H9 (cell line): ENCODE data around the gene STK32B. TPM values are rescaled to one million over a fixed set of nuclear protein-coding genes. Genes with fewer than 3 reads are reported as not detected.

Experiments
- DNase-seq: peaks from one replicate; pipeline ENCODE4 v3.0.0-alpha.2; 2017
- H2AFZ ChIP-seq: one replicate; pipeline ENCODE4 v1.6.1; 2013; ENCODE audit warnings: mild to moderate bottlenecking, low read length, control low read depth, moderate library complexity
- H2AK5ac ChIP-seq: 2 replicates; pipeline ENCODE4 v1.6.1; 2013; ENCODE audit warnings: low read length, control low read depth, mixed read lengths; ENCODE audit not compliant: insufficient read length
- H2BK120ac ChIP-seq: one replicate; pipeline ENCODE4 v1.6.1; 2013; ENCODE audit warnings: low read depth, mild to moderate bottlenecking, low read length, control low read depth, inconsistent platforms; ENCODE audit not compliant: poor library complexity, severe bottlenecking
- H2BK12ac ChIP-seq: 2 replicates; pipeline ENCODE4 v1.6.1; 2013; ENCODE audit warnings: low read length, control low read depth, mixed read lengths, low read depth; ENCODE audit not compliant: insufficient read length
- H2BK15ac ChIP-seq: 2 replicates; pipeline ENCODE4 v1.6.1; 2013; ENCODE audit warnings: low read depth, low read length, control low read depth
- H2BK20ac ChIP-seq: one replicate; pipeline ENCODE4 v1.6.1; 2013; ENCODE audit warnings: low read depth, mild to moderate bottlenecking, low read length, control low read depth, inconsistent platforms; ENCODE audit not compliant: poor library complexity, severe bottlenecking
- H2BK5ac ChIP-seq: 2 replicates; pipeline ENCODE4 v1.6.1; 2013; ENCODE audit warnings: low read length, control low read depth, mixed read lengths; ENCODE audit not compliant: insufficient read length
- H3K14ac ChIP-seq: 2 replicates; pipeline ENCODE4 v1.6.1; 2013; ENCODE audit warnings: low read length, control low read depth; ENCODE audit not compliant: insufficient read depth
- H3K18ac ChIP-seq: 2 replicates; pipeline ENCODE4 v1.6.1; 2013; ENCODE audit warnings: low read depth, mild to moderate bottlenecking, mixed read lengths, low read length, control low read depth; ENCODE audit not compliant: insufficient read length
- H3K23ac ChIP-seq: 2 replicates; pipeline ENCODE4 v1.6.1; 2013; ENCODE audit warnings: low read length, control low read depth, mixed read lengths, low read depth; ENCODE audit not compliant: insufficient read length
- H3K23me2 ChIP-seq: 2 replicates; pipeline ENCODE4 v1.6.1; 2013; ENCODE audit warnings: low read depth, mild to moderate bottlenecking, mixed read lengths, low read length, control low read depth; ENCODE audit not compliant: insufficient read length, poor library complexity, severe bottlenecking
- H3K27ac ChIP-seq: 2 replicates; pipeline ENCODE4 v1.5.1; 2013; ENCODE audit warnings: low read length, control low read depth, mixed read lengths, low read depth; ENCODE audit not compliant: insufficient read length
- H3K27me3 ChIP-seq: 2 replicates; pipeline ENCODE4 v1.6.1; 2013; ENCODE audit warnings: low read length, control low read depth, inconsistent platforms; ENCODE audit not compliant: insufficient read depth
- H3K4ac ChIP-seq: 2 replicates; pipeline ENCODE4 v1.6.1; 2013; ENCODE audit warnings: low read depth, mild to moderate bottlenecking, control low read depth, inconsistent platforms, low read length, moderate library complexity
- H3K4me1 ChIP-seq: 2 replicates; pipeline ENCODE4 v1.6.1; 2013; ENCODE audit warnings: low read length, control low read depth, inconsistent platforms; ENCODE audit not compliant: insufficient read depth
- H3K4me2 ChIP-seq: 2 replicates; pipeline ENCODE4 v1.6.1; 2013; ENCODE audit warnings: low read length, control low read depth, mixed read lengths; ENCODE audit not compliant: insufficient read length, insufficient read depth
- H3K56ac ChIP-seq: 2 replicates; pipeline ENCODE4 v1.6.1; 2013; ENCODE audit warnings: low read depth, mild to moderate bottlenecking, mixed read lengths, low read length, control low read depth; ENCODE audit not compliant: insufficient read length
- H3K79me1 ChIP-seq: 2 replicates; pipeline ENCODE4 v1.6.1; 2013; ENCODE audit warnings: low read depth, mild to moderate bottlenecking, moderate library complexity, low read length, control low read depth, inconsistent platforms; ENCODE audit not compliant: insufficient read depth, poor library complexity, severe bottlenecking
- H3K79me2 ChIP-seq: 2 replicates; pipeline ENCODE4 v1.6.1; 2013; ENCODE audit warnings: low read length, control low read depth, inconsistent platforms; ENCODE audit not compliant: insufficient read depth
- H3K9ac ChIP-seq: 2 replicates; pipeline ENCODE4 v1.6.1; 2013; ENCODE audit warnings: low read length, control low read depth, mixed read lengths; ENCODE audit not compliant: insufficient read length; ENCODE audit errors: extremely low read depth
- H3K9me3 ChIP-seq: one replicate; pipeline ENCODE4 v1.6.1; 2013; ENCODE audit warnings: low read depth, low read length, inconsistent platforms; ENCODE audit not compliant: control insufficient read depth
- H3T11ph ChIP-seq: one replicate; pipeline ENCODE4 v1.6.1; 2013; ENCODE audit warnings: mild to moderate bottlenecking, low read length, control low read depth, inconsistent platforms
- H4K20me1 ChIP-seq: one replicate; pipeline ENCODE4 v1.6.1; 2013; ENCODE audit not compliant: control insufficient read depth, insufficient read length, insufficient read depth
- H4K5ac ChIP-seq: 2 replicates; pipeline ENCODE4 v1.6.1; 2013; ENCODE audit warnings: low read depth, mild to moderate bottlenecking, mixed read lengths, low read length, control low read depth; ENCODE audit not compliant: insufficient read length
- H4K8ac ChIP-seq: replicated peaks from 2 replicates; pipeline ENCODE4 v1.6.1; 2013; ENCODE audit warnings: low read length, control low read depth, mixed read lengths, low read depth; ENCODE audit not compliant: insufficient read length
- H4K91ac ChIP-seq: 2 replicates; pipeline ENCODE4 v1.6.1; 2013; ENCODE audit warnings: low read depth, mild to moderate bottlenecking, moderate library complexity, mixed read lengths, low read length, control low read depth; ENCODE audit not compliant: insufficient read length
- H3K27ac Mint-ChIP-seq, 3 experiments: 2 replicates in 2 of 3; 3 replicates in 1 of 3; pipeline ENCODE4 v1.8.0; 2020 to 2021; ENCODE audit warnings: mixed read lengths in 3 of 3, mild to moderate bottlenecking in 1 of 3, moderate library complexity in 1 of 3
- H3K27me3 Mint-ChIP-seq: 2 replicates; pipeline ENCODE4 v1.8.0; 2021; ENCODE audit warnings: low read depth, mild to moderate bottlenecking, moderate library complexity, mixed read lengths
- H3K36me3 Mint-ChIP-seq, 3 experiments: 2 replicates in 2 of 3; 3 replicates in 1 of 3; pipeline ENCODE4 v1.8.0; 2020 to 2021; ENCODE audit warnings: low read depth in 3 of 3, mixed read lengths in 3 of 3; ENCODE audit not compliant: insufficient read depth in 1 of 3
- H3K4me1 Mint-ChIP-seq, 2 experiments: 2 replicates each; pipeline ENCODE4 v1.8.0; 2020; ENCODE audit warnings: mixed read lengths in 2 of 2
- H3K4me3 Mint-ChIP-seq, 2 experiments: 2 replicates in 1 of 2; 3 replicates in 1 of 2; pipeline ENCODE4 v1.8.0; 2020 to 2021; ENCODE audit warnings: mild to moderate bottlenecking in 2 of 2, mixed read lengths in 2 of 2, moderate library complexity in 1 of 2
- H3K9me3 Mint-ChIP-seq, 2 experiments: 2 replicates in 1 of 2; 3 replicates in 1 of 2; pipeline ENCODE4 v1.8.0; 2020; ENCODE audit warnings: mild to moderate bottlenecking in 2 of 2, mixed read lengths in 2 of 2, moderate library complexity in 1 of 2
- WGBS: extraction: QIAGEN DNeasy Blood & Tissue Kit; methylation state at CpG from one replicate; pipeline ENCODE4 v1.1.7; 2013; ENCODE audit warnings: missing lambda C conversion rate, low lambda C conversion rate, mixed read lengths; ENCODE audit not compliant: insufficient read length; ENCODE audit errors: extremely low coverage; 5-methylcytosine and 5-hydroxymethylcytosine counted together
- total RNA-seq: library from RNA; stranded (reverse); gene quantifications from 2 replicates; pipeline ENCODE4 v1.2.1, GENCODE V29; 2021
- TF ChIP-seq, protein P1 (sequence below): fragments of 200-600 bp; sonication (generic); conservative IDR thresholded peaks from 3 replicates; pipeline ENCODE4 v1.8.0; 2021; ENCODE audit warnings: antibody characterized with exemption, mild to moderate bottlenecking

Gene STK32B
- total RNA-seq, 1 experiment from 2014 or later = 1.0 TPM

DNA sequence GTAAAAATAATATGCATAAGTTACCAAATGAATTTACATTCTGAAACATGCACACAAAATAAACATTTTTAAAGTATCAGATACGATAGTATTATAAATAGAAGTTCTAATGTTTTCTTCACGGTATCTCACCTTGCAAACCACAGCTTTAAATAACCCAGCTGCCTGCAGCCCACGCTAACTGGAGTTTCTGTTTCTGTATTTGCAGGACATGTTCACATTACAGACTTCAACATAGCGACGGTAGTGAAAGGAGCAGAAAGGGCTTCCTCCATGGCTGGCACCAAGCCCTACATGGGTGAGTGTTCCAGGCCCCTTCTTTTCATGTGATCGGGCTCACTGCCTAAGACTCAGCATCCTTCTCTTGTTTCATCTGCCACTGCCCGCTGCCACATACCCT, 365.4 kb downstream of the STK32B start:
- Histone ChIP-seq H3K23ac (no peak overlapping the region), H4K8ac (no peak overlapping the region), H4K5ac (no peak overlapping the region), H2BK120ac (no peak overlapping the region), H3K4me1 (no peaks in the 10 kb centered on the region; the same call in 1 of the 2 replicates), H3K9ac (no peak overlapping the region), H3K4me2 (no peak overlapping the region), H2BK12ac (no peak overlapping the region), H3K9me3 (no peaks in the 10 kb centered on the region), H3K79me1 (no peaks in the 10 kb centered on the region), H3K14ac (no peak overlapping the region), H4K91ac (no peak overlapping the region), H3K56ac (no peak overlapping the region), H3T11ph (no peak overlapping the region), H3K79me2 (no peaks in the 10 kb centered on the region), H3K18ac (no peak overlapping the region), H4K20me1 (no peaks in the 10 kb centered on the region), H2AK5ac (no peak overlapping the region), H2BK15ac (no peak overlapping the region), H2AFZ (no peak overlapping the region), H3K27me3 (no peaks in the 10 kb centered on the region), H3K27ac (no peak overlapping the region), H2BK20ac (no peak overlapping the region), H3K4ac (no peak overlapping the region), H3K23me2 (no peaks in the 10 kb centered on the region), H2BK5ac (no peak overlapping the region)
- H3K27ac Mint-ChIP-seq = no peak overlapping the region
- no peak overlapping the region for H3K4me3 Mint-ChIP-seq
- no peaks in the 10 kb centered on the region for H3K4me1 Mint-ChIP-seq
- DNase-seq = no peak
- H3K27me3 Mint-ChIP-seq = peaks cover 24% of the 10 kb centered on the region
- no CpG with 5 or more reads among the region's 7 CpGs for WGBS
- TF ChIP-seq, protein P1, sequence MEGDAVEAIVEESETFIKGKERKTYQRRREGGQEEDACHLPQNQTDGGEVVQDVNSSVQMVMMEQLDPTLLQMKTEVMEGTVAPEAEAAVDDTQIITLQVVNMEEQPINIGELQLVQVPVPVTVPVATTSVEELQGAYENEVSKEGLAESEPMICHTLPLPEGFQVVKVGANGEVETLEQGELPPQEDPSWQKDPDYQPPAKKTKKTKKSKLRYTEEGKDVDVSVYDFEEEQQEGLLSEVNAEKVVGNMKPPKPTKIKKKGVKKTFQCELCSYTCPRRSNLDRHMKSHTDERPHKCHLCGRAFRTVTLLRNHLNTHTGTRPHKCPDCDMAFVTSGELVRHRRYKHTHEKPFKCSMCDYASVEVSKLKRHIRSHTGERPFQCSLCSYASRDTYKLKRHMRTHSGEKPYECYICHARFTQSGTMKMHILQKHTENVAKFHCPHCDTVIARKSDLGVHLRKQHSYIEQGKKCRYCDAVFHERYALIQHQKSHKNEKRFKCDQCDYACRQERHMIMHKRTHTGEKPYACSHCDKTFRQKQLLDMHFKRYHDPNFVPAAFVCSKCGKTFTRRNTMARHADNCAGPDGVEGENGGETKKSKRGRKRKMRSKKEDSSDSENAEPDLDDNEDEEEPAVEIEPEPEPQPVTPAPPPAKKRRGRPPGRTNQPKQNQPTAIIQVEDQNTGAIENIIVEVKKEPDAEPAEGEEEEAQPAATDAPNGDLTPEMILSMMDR = no peak
- H3K36me3 Mint-ChIP-seq = peaks cover 0 to 5% (median 0%) of the 10 kb centered on the region in 3 experiments; a peak in 1 of 7 replicates
- peaks cover 12 to 13% of the 10 kb centered on the region in 2 experiments for H3K9me3 Mint-ChIP-seq
